H1 (cell line): ENCODE data around the gene CXCL3. TPM values are rescaled to one million over a fixed set of nuclear protein-coding genes. Genes with fewer than 3 reads are reported as not detected.
A peak's percentile ranks its signal among the peaks of the same experiment; 100 is the strongest.

ENCODE experiments used
- CTCF ChIA-PET: fragments of 300-600 bp; sonication (Branson Sonifier 250); formaldehyde crosslinking; loops from one replicate; lab custom pipeline; 2021; ENCODE audit not compliant: partially characterized antibody; lab: Charles Lee
- POLR2A ChIA-PET: fragments of 300-600 bp; sonication (Branson Sonifier 250); formaldehyde crosslinking; loops from one replicate; lab custom pipeline; 2021; ENCODE audit warnings: inconsistent platforms; ENCODE audit not compliant: partially characterized antibody; lab: Charles Lee
- DNase-seq, 2 experiments: peaks; one replicate each; pipeline versions ENCODE4 v3.0.0 to v3.0.0-alpha.2; 2010 to 2022; ENCODE audit warnings: low spot score in 2 of 2, low read depth in 1 of 2, mixed read lengths in 1 of 2
- FAIRE-seq: peaks from 2 replicates; lab custom pipeline; 2011; peaks lifted over from hg19 to GRCh38; lab: Jason Lieb, UNC
- H2AFZ ChIP-seq: 2 replicates; pipeline ENCODE4 v1.8.1; 2012; ENCODE audit warnings: low read length, inconsistent platforms
- H2AK5ac ChIP-seq: 2 replicates; pipeline ENCODE4 v1.6.1; 2013; ENCODE audit warnings: low read depth, low read length
- H2BK120ac ChIP-seq: replicated peaks from 2 replicates; pipeline ENCODE3; 2013; ENCODE audit warnings: low read depth, low read length, inconsistent platforms
- H2BK12ac ChIP-seq: 2 replicates; pipeline ENCODE4 v1.6.1; 2013; ENCODE audit warnings: low read depth, low read length
- H2BK15ac ChIP-seq: 2 replicates; pipeline ENCODE4 v1.6.1; 2013; ENCODE audit warnings: low read length
- H2BK20ac ChIP-seq: 2 replicates; pipeline ENCODE4 v1.6.1; 2013; ENCODE audit warnings: low read length
- H2BK5ac ChIP-seq: 2 replicates; pipeline ENCODE4 v1.6.1; 2013; ENCODE audit warnings: low read depth, low read length
- H3K14ac ChIP-seq: 2 replicates; pipeline ENCODE4 v1.6.1; 2013; ENCODE audit warnings: inconsistent platforms; ENCODE audit not compliant: insufficient read length
- H3K18ac ChIP-seq: 2 replicates; pipeline ENCODE4 v1.6.1; 2013; ENCODE audit warnings: low read length; ENCODE audit errors: extremely low read depth
- H3K23ac ChIP-seq: 2 replicates; pipeline ENCODE4 v1.6.1; 2013; ENCODE audit warnings: inconsistent platforms; ENCODE audit not compliant: insufficient read length
- H3K23me2 ChIP-seq: 2 replicates; pipeline ENCODE4 v1.6.1; 2013; ENCODE audit warnings: low read depth, low read length
- H3K27ac ChIP-seq: 2 replicates; pipeline ENCODE4 v1.6.1; 2011; ENCODE audit warnings: low read depth, low read length, inconsistent platforms
- H3K27me3 ChIP-seq, 4 experiments: replicated peaks in 1 of 4; 1 replicate in 1 of 4; 2 replicates in 3 of 4; pipeline versions ENCODE4 v1.6.1 to v1.8.1; 2011 to 2013; ENCODE audit warnings: low read length in 3 of 4, mild to moderate bottlenecking in 3 of 4, inconsistent platforms in 2 of 4, mixed read lengths in 2 of 4, moderate library complexity in 1 of 4; ENCODE audit not compliant: control insufficient read depth in 3 of 4, insufficient read depth in 3 of 4; ENCODE audit errors: extremely low read depth in 1 of 4
- H3K36me3 ChIP-seq, 4 experiments: 2 replicates each; pipeline versions ENCODE4 v1.6.1 to v1.8.1; 2011 to 2013; ENCODE audit warnings: mild to moderate bottlenecking in 4 of 4, low read length in 3 of 4, moderate library complexity in 2 of 4, control low read depth in 1 of 4, inconsistent platforms in 1 of 4; ENCODE audit not compliant: insufficient read depth in 4 of 4, control insufficient read depth in 2 of 4
- H3K4ac ChIP-seq: replicated peaks from 2 replicates; pipeline ENCODE3; 2013; ENCODE audit warnings: low read length, low read depth, mixed read lengths, inconsistent platforms; ENCODE audit not compliant: insufficient read length
- H3K4me1 ChIP-seq, 4 experiments: replicated peaks in 1 of 4; 1 replicate in 1 of 4; 2 replicates in 3 of 4; pipeline versions ENCODE4 v1.6.1 to v1.8.1; 2011 to 2013; ENCODE audit warnings: low read length in 3 of 4, inconsistent platforms in 2 of 4, mixed read lengths in 1 of 4; ENCODE audit not compliant: insufficient read depth in 4 of 4, control insufficient read depth in 3 of 4
- H3K4me2 ChIP-seq, 2 experiments: 2 replicates each; pipeline versions ENCODE4 v1.6.1 to v1.8.1; 2011 to 2013; ENCODE audit warnings: low read depth in 2 of 2, low read length in 2 of 2, control low read depth in 1 of 2, inconsistent platforms in 1 of 2, mild to moderate bottlenecking in 1 of 2; ENCODE audit not compliant: insufficient read depth in 1 of 2
- H3K4me3 ChIP-seq, 4 experiments: fragments of 200-600, 300-600 bp in 1 of 4; sonication (generic), shearing (Covaris generic), sonication (Bioruptor Twin) in 1 of 4; 2 replicates each; pipeline versions ENCODE4 v1.5.1 to v1.8.1; 2011 to 2016; ENCODE audit warnings: low read length in 4 of 4, low read depth in 3 of 4, control low read depth in 2 of 4, inconsistent platforms in 2 of 4, mild to moderate bottlenecking in 2 of 4, mixed read lengths in 1 of 4, moderate library complexity in 1 of 4; ENCODE audit not compliant: insufficient read depth in 2 of 4; ENCODE audit errors: extremely low read depth in 1 of 4
- H3K56ac ChIP-seq: replicated peaks from 2 replicates; pipeline ENCODE3; 2013; ENCODE audit warnings: low read depth, mild to moderate bottlenecking, mixed read lengths, low read length, inconsistent platforms; ENCODE audit not compliant: insufficient read length
- H3K79me1 ChIP-seq: 2 replicates; pipeline ENCODE4 v1.6.1; 2013; ENCODE audit warnings: low read depth, low read length, control low read depth
- H3K79me2 ChIP-seq, 2 experiments: 2 replicates each; pipeline versions ENCODE4 v1.6.1 to v1.8.1; 2012 to 2013; ENCODE audit warnings: low read length in 2 of 2, mild to moderate bottlenecking in 2 of 2, inconsistent platforms in 1 of 2; ENCODE audit not compliant: insufficient read depth in 2 of 2, control insufficient read depth in 1 of 2
- H3K9ac ChIP-seq, 4 experiments: replicated peaks in 1 of 4; 1 replicate in 1 of 4; 2 replicates in 3 of 4; pipeline versions ENCODE4 v1.6.1 to v1.8.1; 2011 to 2013; ENCODE audit warnings: low read depth in 3 of 4, low read length in 3 of 4, control low read depth in 2 of 4, mild to moderate bottlenecking in 2 of 4, moderate library complexity in 2 of 4, inconsistent platforms in 1 of 4; ENCODE audit errors: extremely low read depth in 1 of 4
- H3K9me3 ChIP-seq, 2 experiments: 2 replicates each; pipeline versions ENCODE4 v1.6.1 to v1.8.1; 2012 to 2013; ENCODE audit warnings: mild to moderate bottlenecking in 2 of 2, moderate library complexity in 2 of 2, control low read depth in 1 of 2, inconsistent platforms in 1 of 2, low read depth in 1 of 2, low read length in 1 of 2, mixed read lengths in 1 of 2; ENCODE audit not compliant: insufficient read depth in 2 of 2
- H4K20me1 ChIP-seq, 2 experiments: replicated peaks in 1 of 2; 2 replicates each; pipeline versions ENCODE3 to v1.8.1; 2011 to 2013; ENCODE audit warnings: inconsistent platforms in 2 of 2, low read length in 2 of 2, mild to moderate bottlenecking in 1 of 2; ENCODE audit not compliant: insufficient read depth in 2 of 2, control insufficient read depth in 1 of 2
- H4K5ac ChIP-seq: 2 replicates; pipeline ENCODE4 v1.6.1; 2013; ENCODE audit warnings: low read length, low read depth, mixed read lengths, inconsistent platforms; ENCODE audit not compliant: insufficient read length
- H4K8ac ChIP-seq: 2 replicates; pipeline ENCODE4 v1.8.0; 2013; ENCODE audit warnings: mild to moderate bottlenecking, moderate library complexity, low read length, inconsistent platforms; ENCODE audit not compliant: insufficient read depth; ENCODE audit errors: extremely low read depth
- H4K91ac ChIP-seq: replicated peaks from 2 replicates; pipeline ENCODE3; 2013; ENCODE audit warnings: low read length, mixed read lengths, inconsistent platforms; ENCODE audit not compliant: insufficient read length
- JUN ChIP-seq: IDR thresholded peaks from 2 replicates; pipeline ENCODE4 v1.6.1; 2011; ENCODE audit warnings: low read depth, mild to moderate bottlenecking, improper control_type of control experiment, low read length
- RAD21 ChIP-seq, 2 experiments: IDR thresholded peaks in 1 of 2; conservative IDR thresholded peaks in 1 of 2; 2 replicates each; pipeline ENCODE4 v1.6.1; 2011; ENCODE audit warnings: low read depth in 2 of 2, low read length in 2 of 2, improper control_type of control experiment in 1 of 2, inconsistent platforms in 1 of 2, mild to moderate bottlenecking in 1 of 2, moderate library complexity in 1 of 2
- WGBS, 2 experiments: shearing (Covaris generic) in 1 of 2; methylation state at CpG; one replicate each; pipeline versions ENCODE4 v1.1.6 to v1.1.7; 2013 to 2015; ENCODE audit warnings: low lambda C conversion rate in 2 of 2, mixed read lengths in 2 of 2, inconsistent platforms in 1 of 2, low coverage in 1 of 2, missing lambda C conversion rate in 1 of 2; ENCODE audit not compliant: insufficient replicate concordance in 2 of 2, insufficient coverage in 1 of 2, insufficient read length in 1 of 2; ENCODE audit errors: extremely low coverage in 1 of 2, missing lambda C conversion rate in 1 of 2; 5-methylcytosine and 5-hydroxymethylcytosine counted together
- polyA plus RNA-seq, 7 experiments: library from polyadenylated mRNA; depleted of rRNA in 3 of 7; stranded (reverse) in 5 of 7; unstranded in 2 of 7; fragments of >200 nt in 5 of 7; fragments of 200-250 nt in 2 of 7; gene quantifications; 1 replicate in 5 of 7; 2 replicates in 1 of 7; 4 replicates in 1 of 7; pipeline versions ENCODE4 v1.2.1 to v1.2.3, GENCODE V29; 2011 to 2013; ENCODE audit warnings: missing spikeins in 2 of 7, mixed read lengths in 2 of 7
- total RNA-seq: library from RNA; stranded (reverse); fragmentation: NEBNext Ultra II Directional; extraction: Animal tissue kit (Norgen Biotek cat#: 25700); gene quantifications from 2 replicates; pipeline ENCODE4 v1.2.1, GENCODE V29; 2021
- TF ChIP-seq, protein P1 (sequence below): IDR thresholded peaks from 2 replicates; pipeline ENCODE4 v1.6.1; 2012; ENCODE audit warnings: inconsistent platforms
- TF ChIP-seq, protein P2 (sequence below), 3 experiments: IDR thresholded peaks; 1 replicate in 2 of 3; 2 replicates in 1 of 3; pipeline versions ENCODE4 v1.5.1 to v1.6.1; 2011; ENCODE audit warnings: low read length in 3 of 3, mild to moderate bottlenecking in 3 of 3, inconsistent platforms in 2 of 3, low read depth in 1 of 3, moderate library complexity in 1 of 3; ENCODE audit not compliant: insufficient read depth in 1 of 3; ENCODE audit errors: control extremely low read depth in 1 of 3

Gene CXCL3
- total and polyA plus RNA-seq, 2 of the 8 experiments (the other 6 are each of a cell fraction or from before 2014, with no cell fraction given) = 3.1 to 5.2 TPM

- POLR2A ChIA-PET = interaction anchor here (0.7 to 4.7 kb wide), 8 partner anchors 13 to 74 kb away, joined by 3 to 17 read pairs (median 4); partner anchors contain the start of gene CXCL5
- H3K14ac ChIP-seq = no peak overlapping the region
- peaks cover 2% of the 10 kb centered on the region; the same call in 1 of the 2 replicates for H3K23me2 ChIP-seq
- H2BK20ac ChIP-seq = no peak overlapping the region
- no peaks in the 10 kb centered on the region for H4K20me1 ChIP-seq
- no peak overlapping the region for H3K9ac ChIP-seq
- H3K4me1 ChIP-seq = peaks cover 1 to 14% (median 4%) of the 10 kb centered on the region in 4 experiments; a peak in 4 of 7 replicates
- TF ChIP-seq, protein P1, sequence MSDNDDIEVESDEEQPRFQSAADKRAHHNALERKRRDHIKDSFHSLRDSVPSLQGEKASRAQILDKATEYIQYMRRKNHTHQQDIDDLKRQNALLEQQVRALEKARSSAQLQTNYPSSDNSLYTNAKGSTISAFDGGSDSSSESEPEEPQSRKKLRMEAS = no peak
- TF ChIP-seq RAD21 (IDR thresholded peaks at IDR 0.05 in 1 of 2, conservative IDR thresholded peaks at IDR 0.05 in 1 of 2; ENCODE audit: low read depth in 2 of 2, low read length in 2 of 2) = 0 out of 4 replicates have a peak, but pooled peaks of 1 of the 2 experiments have one; percentile 7
- TF ChIP-seq JUN = no peak
- TF ChIP-seq, protein P2, sequence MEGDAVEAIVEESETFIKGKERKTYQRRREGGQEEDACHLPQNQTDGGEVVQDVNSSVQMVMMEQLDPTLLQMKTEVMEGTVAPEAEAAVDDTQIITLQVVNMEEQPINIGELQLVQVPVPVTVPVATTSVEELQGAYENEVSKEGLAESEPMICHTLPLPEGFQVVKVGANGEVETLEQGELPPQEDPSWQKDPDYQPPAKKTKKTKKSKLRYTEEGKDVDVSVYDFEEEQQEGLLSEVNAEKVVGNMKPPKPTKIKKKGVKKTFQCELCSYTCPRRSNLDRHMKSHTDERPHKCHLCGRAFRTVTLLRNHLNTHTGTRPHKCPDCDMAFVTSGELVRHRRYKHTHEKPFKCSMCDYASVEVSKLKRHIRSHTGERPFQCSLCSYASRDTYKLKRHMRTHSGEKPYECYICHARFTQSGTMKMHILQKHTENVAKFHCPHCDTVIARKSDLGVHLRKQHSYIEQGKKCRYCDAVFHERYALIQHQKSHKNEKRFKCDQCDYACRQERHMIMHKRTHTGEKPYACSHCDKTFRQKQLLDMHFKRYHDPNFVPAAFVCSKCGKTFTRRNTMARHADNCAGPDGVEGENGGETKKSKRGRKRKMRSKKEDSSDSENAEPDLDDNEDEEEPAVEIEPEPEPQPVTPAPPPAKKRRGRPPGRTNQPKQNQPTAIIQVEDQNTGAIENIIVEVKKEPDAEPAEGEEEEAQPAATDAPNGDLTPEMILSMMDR (IDR thresholded peaks at IDR 0.05; ENCODE audit: control extremely low read depth in 1 of 3, insufficient read depth in 1 of 3, low read depth in 1 of 3, low read length in 3 of 3) = peak in 1 of 3 experiments; percentile 6; a peak in 1 of 4 replicates
- H2BK120ac ChIP-seq = no peak overlapping the region
- no peak overlapping the region for H2BK15ac ChIP-seq
- no peak overlapping the region for H4K5ac ChIP-seq
- no peaks in the 10 kb centered on the region for H3K79me1 ChIP-seq
- no peak overlapping the region for H3K18ac ChIP-seq
- CTCF ChIA-PET = interaction anchor here (0.7 to 4.3 kb wide), 13 partner anchors 9 to 308 kb away, joined by 3 to 18 read pairs (median 4); partner anchors contain the start of gene CXCL5
- H3K27ac ChIP-seq = no peak overlapping the region
- H4K91ac ChIP-seq = no peak overlapping the region
- FAIRE-seq (no peak), DNase-seq (no peak)
- no peak overlapping the region for H3K23ac ChIP-seq
- 33% methylated on average over 4 of the region's 4 CpGs; no CpG with 5 or more reads in 1 of the 2 experiments for WGBS, 2 experiments
- H2AFZ ChIP-seq = no peak overlapping the region
- no peak overlapping the region for H2BK5ac ChIP-seq
- H3K4me3 ChIP-seq = peak overlapping the region; percentile 61 to 92 (median 73); a peak in 7 of 8 replicates
- H3K9me3 ChIP-seq = no peaks in the 10 kb centered on the region
- H4K8ac ChIP-seq = no peak overlapping the region
- no peaks in the 10 kb centered on the region for H3K79me2 ChIP-seq
- no peak overlapping the region for H3K56ac ChIP-seq
- no peaks in the 10 kb centered on the region; a peak in 1 of 8 replicates for H3K36me3 ChIP-seq
- no peak overlapping the region for H3K4ac ChIP-seq
- no peaks in the 10 kb centered on the region for H3K27me3 ChIP-seq
- H3K4me2 ChIP-seq = peak overlapping the region; percentile 64 to 80
- H2AK5ac ChIP-seq = no peak overlapping the region
- H2BK12ac ChIP-seq = no peak overlapping the region
Observed at GRCh38 chr4:74037076-74037955, 1.2 kb downstream of the CXCL3 start.
